HCT116 (cell line): Measurements from ENCODE around the gene SHISA7. TPM values are rescaled to one million over a fixed set of nuclear protein-coding genes. Genes with fewer than 3 reads are reported as not detected.

Source experiments
- ATAC-seq: fragments of 200-7000 bp; cut with Tn5 transposase; 2 replicates; pipeline ENCODE4 v1.9.1; 2020; ENCODE audit warnings: mild to moderate bottlenecking, moderate library complexity
- BruUV-seq: library from RNA; stranded (reverse); fragments of 400-500 nt; replicated peaks from 2 replicates; lab custom pipeline; 2021; lab: Mats Ljungman, UMichigan
- CTCF ChIA-PET: fragments of 300-600 bp; sonication (Branson Sonifier 250); formaldehyde crosslinking; loops from one replicate; lab custom pipeline; 2021; ENCODE audit warnings: antibody characterized with exemption; lab: Charles Lee
- POLR2A ChIA-PET: fragments of 300-600, 350-600 bp; sonication (Branson Sonifier 250); formaldehyde crosslinking; loops from one replicate; lab custom pipeline; 2021; ENCODE audit warnings: antibody characterized with exemption; lab: Charles Lee
- RAD21 ChIA-PET, 2 experiments: fragments of 300-600 bp; sonication (Branson Sonifier 250); formaldehyde crosslinking; loops; one replicate each; lab custom pipeline; 2023; ENCODE audit warnings: low total read pairs in 2 of 2; ENCODE audit not compliant: uncharacterized antibody in 2 of 2, unreplicated experiment in 2 of 2, low non-redundant PET in 1 of 2; lab: Charles Lee
- DNase-seq: peaks from one replicate; pipeline ENCODE4 v3.0.0-alpha.2; 2010; ENCODE audit warnings: low read depth, low spot score
- H2AFZ ChIP-seq: fragments of 200-600 bp; shearing (Covaris generic), sonication (generic); 2 replicates; pipeline ENCODE4 v1.6.1; 2017; ENCODE audit warnings: low read depth, mixed run types, mixed read lengths, antibody characterized with exemption, low read length; ENCODE audit not compliant: poor library complexity, severe bottlenecking
- H3K27ac ChIP-seq: 2 replicates; pipeline ENCODE4 v1.5.1; 2012; ENCODE audit warnings: low read depth, low read length
- H3K27me3 ChIP-seq: fragments of 200-600 bp; sonication (generic); 2 replicates; pipeline ENCODE4 v1.6.1; 2016; ENCODE audit warnings: mixed run types, low read length, mixed read lengths; ENCODE audit not compliant: insufficient read depth
- H3K36me3 ChIP-seq, 2 experiments: fragments of 200-500 bp in 1 of 2; fragments of 200-600 bp in 1 of 2; sonication (Bioruptor generic) in 1 of 2; sonication (generic) in 1 of 2; 2 replicates each; pipeline versions ENCODE4 v1.5.1 to v1.6.1; 2014 to 2016; ENCODE audit warnings: low read length in 2 of 2, inconsistent platforms in 1 of 2, mixed read lengths in 1 of 2, mixed run types in 1 of 2; ENCODE audit not compliant: insufficient read depth in 2 of 2, control insufficient read depth in 1 of 2
- H3K4me1 ChIP-seq, 2 experiments: fragments of 200-600 bp in 1 of 2; sonication (generic) in 1 of 2; 2 replicates each; pipeline versions ENCODE4 v1.5.1 to v1.6.1; 2012 to 2017; ENCODE audit warnings: low read length in 2 of 2, inconsistent platforms in 1 of 2, mild to moderate bottlenecking in 1 of 2, mixed read lengths in 1 of 2, mixed run types in 1 of 2, moderate library complexity in 1 of 2; ENCODE audit not compliant: insufficient read depth in 2 of 2, control insufficient read depth in 1 of 2
- H3K4me2 ChIP-seq: fragments of 200-600 bp; sonication (generic); 2 replicates; pipeline ENCODE4 v1.6.1; 2017; ENCODE audit warnings: mixed run types, low read length, mixed read lengths
- H3K4me3 ChIP-seq, 2 experiments: fragments of 200-600 bp in 1 of 2; sonication (generic) in 1 of 2; replicated peaks in 1 of 2; 2 replicates each; pipeline ENCODE4 v1.5.1; 2011 to 2016; ENCODE audit warnings: low read length in 2 of 2, control low read depth in 1 of 2, low read depth in 1 of 2, mild to moderate bottlenecking in 1 of 2, mixed read lengths in 1 of 2, mixed run types in 1 of 2
- H3K79me2 ChIP-seq: fragments of 200-600 bp; sonication (generic); 2 replicates; pipeline ENCODE4 v1.6.1; 2017; ENCODE audit warnings: mild to moderate bottlenecking, mixed run types, low read length, moderate library complexity, mixed read lengths; ENCODE audit not compliant: insufficient read depth
- H3K9ac ChIP-seq: fragments of 200-600 bp; sonication (generic); 2 replicates; pipeline ENCODE4 v1.6.1; 2016; ENCODE audit warnings: low read length, mixed read lengths
- H3K9me2 ChIP-seq: fragments of 200-600 bp; sonication (generic), shearing (Covaris generic); 2 replicates; pipeline ENCODE4 v1.6.1; 2017; ENCODE audit warnings: mixed run types, mild to moderate bottlenecking, moderate library complexity; ENCODE audit not compliant: insufficient read depth
- H3K9me3 ChIP-seq, 2 experiments: fragments of 200-500 bp in 1 of 2; fragments of 200-600 bp in 1 of 2; sonication (Bioruptor generic) in 1 of 2; sonication (generic) in 1 of 2; 2 replicates each; pipeline ENCODE4 v1.6.1; 2014 to 2017; ENCODE audit warnings: low read length in 2 of 2, mixed read lengths in 2 of 2, inconsistent platforms in 1 of 2, low read depth in 1 of 2, mild to moderate bottlenecking in 1 of 2, mixed run types in 1 of 2, moderate library complexity in 1 of 2; ENCODE audit not compliant: control insufficient read depth in 1 of 2, insufficient read depth in 1 of 2
- H4K20me1 ChIP-seq: fragments of 200-600 bp; sonication (generic), shearing (Covaris generic); 2 replicates; pipeline ENCODE4 v1.6.1; 2017; ENCODE audit warnings: mixed run types, mild to moderate bottlenecking, moderate library complexity; ENCODE audit not compliant: insufficient read depth
- ATF3 ChIP-seq: IDR thresholded peaks from 2 replicates; pipeline ENCODE4 v1.6.1; 2012
- CBX3 ChIP-seq: IDR thresholded peaks from 2 replicates; pipeline ENCODE4 v1.6.1; 2012; ENCODE audit warnings: low read depth
- CTCF ChIP-seq, 3 experiments: fragments of 200-600 bp in 1 of 3; sonication (generic) in 1 of 3; IDR thresholded peaks in 2 of 3; conservative IDR thresholded peaks in 1 of 3; 2 replicates each; pipeline ENCODE4 v1.5.1; 2012 to 2017; ENCODE audit warnings: low read depth in 2 of 3, low read length in 2 of 3, antibody characterized with exemption in 1 of 3, borderline replicate concordance in 1 of 3, control low read depth in 1 of 3, mild to moderate bottlenecking in 1 of 3, mixed read lengths in 1 of 3, mixed run types in 1 of 3, moderate library complexity in 1 of 3; ENCODE audit not compliant: insufficient read depth in 1 of 3
- ELF1 ChIP-seq: IDR thresholded peaks from 2 replicates; pipeline ENCODE4 v1.6.1; 2012; ENCODE audit warnings: low read depth, borderline replicate concordance
- JUND ChIP-seq: IDR thresholded peaks from 2 replicates; pipeline ENCODE4 v1.6.1; 2012
- REST ChIP-seq: IDR thresholded peaks from 2 replicates; pipeline ENCODE4 v1.6.1; 2012; ENCODE audit warnings: low read depth
- SP1 ChIP-seq: IDR thresholded peaks from 2 replicates; pipeline ENCODE4 v1.6.1; 2012; ENCODE audit warnings: low read depth
- SRF ChIP-seq: IDR thresholded peaks from 2 replicates; pipeline ENCODE4 v1.6.1; 2012; ENCODE audit warnings: low read depth
- YY1 ChIP-seq: IDR thresholded peaks from 2 replicates; pipeline ENCODE4 v1.6.1; 2011; ENCODE audit warnings: low read length, low read depth, moderate library complexity, mild to moderate bottlenecking; ENCODE audit not compliant: insufficient replicate concordance; ENCODE audit errors: extremely low read depth
- ZNF274 ChIP-seq: fragments of 200-500 bp; sonication (Bioruptor generic); IDR thresholded peaks from 2 replicates; pipeline ENCODE4 v1.6.1; 2014; ENCODE audit warnings: mild to moderate bottlenecking, low read depth, low read length, inconsistent platforms
- intact Hi-C: fragments of 100-400 bp; cut with micrococcal nuclease; formaldehyde crosslinking; loops from 2 replicates; pipeline ENCODE4 v1.10.0; 2022
- total RNA-seq: library from RNA; stranded (reverse); gene quantifications from one replicate; pipeline ENCODE4 v1.2.1, GENCODE V29; 2021; ENCODE audit not compliant: unreplicated experiment
- TF ChIP-seq, protein P1 (sequence below): IDR thresholded peaks from 2 replicates; pipeline ENCODE4 v1.6.1; 2011; ENCODE audit warnings: mild to moderate bottlenecking, low read length, moderate library complexity; ENCODE audit not compliant: insufficient replicate concordance; ENCODE audit errors: extremely low read depth

The SHISA7 gene
- total RNA-seq, 1 experiment from 2014 or later: not detected

- no peaks in the 10 kb centered on the region for H3K9me3 ChIP-seq
- H3K27ac ChIP-seq: peak overlapping the region; percentile 85; the same call in 1 of the 2 replicates
- ChIA-PET RAD21 (no interaction called here), CTCF (interaction anchor here (1.4 kb wide), 1 partner anchor 17 kb away, joined by 4 read pairs; no protein-coding TSS in a partner anchor), POLR2A (no interaction called here)
- peak overlapping the region; percentile 97 for H3K9ac ChIP-seq
- peak overlapping the region; percentile 97 for H3K4me2 ChIP-seq
- H3K9me2 ChIP-seq: no peaks in the 10 kb centered on the region
- peaks cover 10 to 34% of the 10 kb centered on the region in 2 experiments; a peak in 3 of 4 replicates for H3K4me1 ChIP-seq
- peak overlapping the region; percentile 79 to 80 for H3K4me3 ChIP-seq
- no peaks in the 10 kb centered on the region for H4K20me1 ChIP-seq
- peaks cover 7% of the 10 kb centered on the region; the same call in 1 of the 2 replicates for H3K79me2 ChIP-seq
- DNase-seq (no peak), ATAC-seq (no peak)
- TF ChIP-seq SP1 (no peak), ATF3 (no peak), SRF (no peak), CBX3 (no peak), ELF1 (no peak), YY1 (no peak), REST (no peak), ZNF274 (no peak), CTCF (IDR thresholded peaks at IDR 0.05 in 2 of 3, conservative IDR thresholded peaks at IDR 0.05 in 1 of 3; ENCODE audit: borderline replicate concordance in 1 of 3, insufficient read depth in 1 of 3, low read depth in 2 of 3, low read length in 2 of 3) (no peak), JUND (no peak)
- TF ChIP-seq, protein P1, sequence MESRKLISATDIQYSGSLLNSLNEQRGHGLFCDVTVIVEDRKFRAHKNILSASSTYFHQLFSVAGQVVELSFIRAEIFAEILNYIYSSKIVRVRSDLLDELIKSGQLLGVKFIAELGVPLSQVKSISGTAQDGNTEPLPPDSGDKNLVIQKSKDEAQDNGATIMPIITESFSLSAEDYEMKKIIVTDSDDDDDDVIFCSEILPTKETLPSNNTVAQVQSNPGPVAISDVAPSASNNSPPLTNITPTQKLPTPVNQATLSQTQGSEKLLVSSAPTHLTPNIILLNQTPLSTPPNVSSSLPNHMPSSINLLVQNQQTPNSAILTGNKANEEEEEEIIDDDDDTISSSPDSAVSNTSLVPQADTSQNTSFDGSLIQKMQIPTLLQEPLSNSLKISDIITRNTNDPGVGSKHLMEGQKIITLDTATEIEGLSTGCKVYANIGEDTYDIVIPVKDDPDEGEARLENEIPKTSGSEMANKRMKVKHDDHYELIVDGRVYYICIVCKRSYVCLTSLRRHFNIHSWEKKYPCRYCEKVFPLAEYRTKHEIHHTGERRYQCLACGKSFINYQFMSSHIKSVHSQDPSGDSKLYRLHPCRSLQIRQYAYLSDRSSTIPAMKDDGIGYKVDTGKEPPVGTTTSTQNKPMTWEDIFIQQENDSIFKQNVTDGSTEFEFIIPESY: no peak
- no TSS peak for BruUV-seq
- no peaks in the 10 kb centered on the region for H3K27me3 ChIP-seq
- no peaks in the 10 kb centered on the region for H3K36me3 ChIP-seq
- intact Hi-C loops: no loop called here
- no peak overlapping the region for H2AFZ ChIP-seq
Observed at GRCh38 chr19:55486043-55486970, 43.2 kb upstream of the SHISA7 start.
